ENCODE results near the gene CBX4.

DNA sequence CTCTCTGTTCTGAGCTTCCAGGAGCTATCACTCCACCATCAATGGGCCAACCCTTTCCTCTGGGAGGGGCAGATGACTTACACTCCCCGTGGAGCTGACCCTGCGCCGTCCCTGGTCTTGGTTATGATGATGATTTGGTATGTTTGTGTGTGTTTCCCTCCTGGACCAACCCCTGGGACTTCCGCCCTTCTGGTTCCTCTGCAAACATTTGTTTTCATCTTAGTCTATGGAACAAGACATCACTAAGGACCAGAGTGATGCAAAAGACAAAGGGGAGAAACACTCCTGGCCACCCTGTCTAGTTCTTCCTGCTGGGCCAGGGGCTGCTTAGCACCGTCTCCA is 13.7 kb downstream of the CBX4 start:
- TF ChIP-seq EZH2 (IDR thresholded peaks at IDR 0.05; ENCODE audit: insufficient read depth, low read length) = no peak
- TF ChIP-seq, protein P1, sequence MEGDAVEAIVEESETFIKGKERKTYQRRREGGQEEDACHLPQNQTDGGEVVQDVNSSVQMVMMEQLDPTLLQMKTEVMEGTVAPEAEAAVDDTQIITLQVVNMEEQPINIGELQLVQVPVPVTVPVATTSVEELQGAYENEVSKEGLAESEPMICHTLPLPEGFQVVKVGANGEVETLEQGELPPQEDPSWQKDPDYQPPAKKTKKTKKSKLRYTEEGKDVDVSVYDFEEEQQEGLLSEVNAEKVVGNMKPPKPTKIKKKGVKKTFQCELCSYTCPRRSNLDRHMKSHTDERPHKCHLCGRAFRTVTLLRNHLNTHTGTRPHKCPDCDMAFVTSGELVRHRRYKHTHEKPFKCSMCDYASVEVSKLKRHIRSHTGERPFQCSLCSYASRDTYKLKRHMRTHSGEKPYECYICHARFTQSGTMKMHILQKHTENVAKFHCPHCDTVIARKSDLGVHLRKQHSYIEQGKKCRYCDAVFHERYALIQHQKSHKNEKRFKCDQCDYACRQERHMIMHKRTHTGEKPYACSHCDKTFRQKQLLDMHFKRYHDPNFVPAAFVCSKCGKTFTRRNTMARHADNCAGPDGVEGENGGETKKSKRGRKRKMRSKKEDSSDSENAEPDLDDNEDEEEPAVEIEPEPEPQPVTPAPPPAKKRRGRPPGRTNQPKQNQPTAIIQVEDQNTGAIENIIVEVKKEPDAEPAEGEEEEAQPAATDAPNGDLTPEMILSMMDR (IDR thresholded peaks at IDR 0.05; ENCODE audit: insufficient read depth, low read depth, low read length) = no peak
